Smooth muscle cell (in vitro differentiated cells): ENCODE results near the gene DUSP28. TPM values are rescaled to one million over a fixed set of nuclear protein-coding genes. Genes with fewer than 3 reads are reported as not detected.

ENCODE experiments used
- DNase-seq: peaks from one replicate; lab custom pipeline; 2025; ENCODE audit not compliant: unreplicated experiment; lab: John Stamatoyannopoulos, UW
- H2AFZ ChIP-seq: fragments of 200-600 bp; sonication (generic); 2 replicates; pipeline ENCODE4 v1.6.0; 2016; ENCODE audit warnings: antibody characterized with exemption, low read depth, mild to moderate bottlenecking
- H3F3A ChIP-seq: fragments of 200-600 bp; sonication (generic); 2 replicates; pipeline ENCODE4 v1.6.0; 2017; ENCODE audit warnings: antibody characterized with exemption, low read depth
- H3K27ac ChIP-seq: fragments of 200-600 bp; sonication (generic); 2 replicates; pipeline ENCODE4 v1.5.1; 2016; ENCODE audit warnings: low read depth, mild to moderate bottlenecking
- H3K27me3 ChIP-seq: fragments of 200-600 bp; sonication (generic); 2 replicates; pipeline ENCODE4 v1.6.1; 2016; ENCODE audit warnings: low read depth, mild to moderate bottlenecking
- H3K36me3 ChIP-seq: fragments of 200-600 bp; sonication (generic); 2 replicates; pipeline ENCODE4 v1.5.1; 2016; ENCODE audit warnings: low read depth
- H3K4me1 ChIP-seq: fragments of 200-600 bp; sonication (generic); 2 replicates; pipeline ENCODE4 v1.5.1; 2016; ENCODE audit warnings: low read depth
- H3K4me2 ChIP-seq: fragments of 200-600 bp; sonication (generic); 2 replicates; pipeline ENCODE4 v1.6.0; 2016; ENCODE audit warnings: mild to moderate bottlenecking
- H3K4me3 ChIP-seq: fragments of 200-600 bp; sonication (generic); 2 replicates; pipeline ENCODE4 v1.5.1; 2016; ENCODE audit warnings: mild to moderate bottlenecking
- H3K79me2 ChIP-seq: fragments of 200-600 bp; sonication (generic); 2 replicates; pipeline ENCODE4 v1.6.0; 2016; ENCODE audit warnings: low read depth, mild to moderate bottlenecking
- H3K9ac ChIP-seq: fragments of 200-600 bp; sonication (generic); 2 replicates; pipeline ENCODE4 v1.6.0; 2016; ENCODE audit warnings: low read depth
- H3K9me3 ChIP-seq: fragments of 200-600 bp; sonication (generic); replicated peaks from 2 replicates; pipeline ENCODE4 v1.5.1; 2016; ENCODE audit warnings: low read depth
- H4K20me1 ChIP-seq: fragments of 200-600 bp; sonication (generic); 2 replicates; pipeline ENCODE4 v1.6.0; 2016; ENCODE audit warnings: low read depth
- CTCF ChIP-seq: fragments of 200-600 bp; sonication (generic); IDR thresholded peaks from 2 replicates; pipeline ENCODE4 v1.5.1; 2017; ENCODE audit warnings: borderline replicate concordance, mild to moderate bottlenecking, antibody characterized with exemption; ENCODE audit not compliant: insufficient read depth, poor library complexity, severe bottlenecking
- WGBS: methylation state at CpG from one replicate; pipeline ENCODE4 v1.1.7; 2016; ENCODE audit warnings: low lambda C conversion rate; 5-methylcytosine and 5-hydroxymethylcytosine counted together
- polyA plus RNA-seq: library from polyadenylated mRNA; unstranded; fragments of >200 nt; fragmentation: Nextera tagmentation; extraction: Ambion mirVana; gene quantifications from 2 replicates; pipeline ENCODE4 v1.2.1, GENCODE V29; 2016
- total RNA-seq: library from RNA; depleted of rRNA; stranded (reverse); fragments of >200 nt; gene quantifications from 2 replicates; pipeline ENCODE4 v1.2.3, GENCODE V29; 2014

Gene DUSP28
- total and polyA plus RNA-seq, 2 experiments from 2014 or later: 2.2 to 6.4 TPM

GRCh38 chr2:240581811-240582210 lies 21.7 kb downstream of the DUSP28 start:
- no peak overlapping the region for H3K4me3 ChIP-seq
- TF ChIP-seq CTCF: no peak
- no peak overlapping the region for H3K4me2 ChIP-seq
- no peak overlapping the region for H2AFZ ChIP-seq
- no peak for DNase-seq
- no peaks in the 10 kb centered on the region for H3K27me3 ChIP-seq
- no peak overlapping the region for H3K27ac ChIP-seq
- H3K9ac ChIP-seq: no peak overlapping the region
- 76% methylated on average over 5 of the region's 5 CpGs for WGBS
- H3K9me3 ChIP-seq: no peaks in the 10 kb centered on the region
- H4K20me1 ChIP-seq: peaks cover 62% of the 10 kb centered on the region
- H3F3A ChIP-seq: peaks cover 15% of the 10 kb centered on the region
- peaks cover 11% of the 10 kb centered on the region for H3K4me1 ChIP-seq
- H3K36me3 ChIP-seq: no peaks in the 10 kb centered on the region
- peaks cover 49% of the 10 kb centered on the region for H3K79me2 ChIP-seq

GRCh38 chr2:240582781-240583180 lies 22.6 kb downstream of the DUSP28 start:
- Histone ChIP-seq H2AFZ (no peak overlapping the region), H3K4me3 (no peak overlapping the region), H3K36me3 (no peaks in the 10 kb centered on the region), H3K4me1 (peaks cover 17% of the 10 kb centered on the region), H3F3A (peaks cover 15% of the 10 kb centered on the region), H3K27me3 (no peaks in the 10 kb centered on the region), H3K27ac (no peak overlapping the region), H4K20me1 (peaks cover 60% of the 10 kb centered on the region), H3K79me2 (peaks cover 58% of the 10 kb centered on the region), H3K9ac (no peak overlapping the region), H3K4me2 (no peak overlapping the region), H3K9me3 (no peaks in the 10 kb centered on the region)
- DNase-seq: no peak
- WGBS: 86% methylated on average over 3 of the region's 3 CpGs
- no peak for TF ChIP-seq CTCF

GRCh38 chr2:240583774-240584173 lies 23.6 kb downstream of the DUSP28 start:
- no peak overlapping the region for H3K4me3 ChIP-seq
- WGBS: 88% methylated on average over 4 of the region's 4 CpGs
- peaks cover 67% of the 10 kb centered on the region for H3K79me2 ChIP-seq
- H3F3A ChIP-seq: peaks cover 15% of the 10 kb centered on the region
- H3K27ac ChIP-seq: no peak overlapping the region
- no peak overlapping the region for H3K4me2 ChIP-seq
- H3K9ac ChIP-seq: no peak overlapping the region
- H3K27me3 ChIP-seq: no peaks in the 10 kb centered on the region
- peaks cover 60% of the 10 kb centered on the region for H4K20me1 ChIP-seq
- no peaks in the 10 kb centered on the region for H3K36me3 ChIP-seq
- no peaks in the 10 kb centered on the region for H3K9me3 ChIP-seq
- no peak for TF ChIP-seq CTCF
- H3K4me1 ChIP-seq: peaks cover 23% of the 10 kb centered on the region
- H2AFZ ChIP-seq: no peak overlapping the region
- no peak for DNase-seq

- Histone ChIP-seq H3K4me3 (peak overlapping the region; percentile 92), H3K27ac (no peak overlapping the region), H3K4me2 (peak overlapping the region; percentile 97), H3K36me3 (no peaks in the 10 kb centered on the region), H3K79me2 (peaks cover 74% of the 10 kb centered on the region), H3K27me3 (no peaks in the 10 kb centered on the region), H3K4me1 (peaks cover 23% of the 10 kb centered on the region), H2AFZ (no peak overlapping the region), H4K20me1 (peaks cover 59% of the 10 kb centered on the region), H3K9me3 (no peaks in the 10 kb centered on the region), H3F3A (peaks cover 13% of the 10 kb centered on the region), H3K9ac (no peak overlapping the region)
- no peak for DNase-seq
- no peak for TF ChIP-seq CTCF
- 82% methylated on average over 4 of the region's 4 CpGs for WGBS
Observed at GRCh38 chr2:240584486-240585031, 24.4 kb downstream of the DUSP28 start.
